Measurements from ENCODE around the gene DLG2. TPM values are rescaled to one million over a fixed set of nuclear protein-coding genes. Genes with fewer than 3 reads are reported as not detected.

The DLG2 gene
- total and polyA plus RNA-seq, 2 of the 8 experiments (the other 6 are each of a cell fraction or from before 2014, with no cell fraction given) = 1.7 to 14.3 TPM

- Histone ChIP-seq H3K4me1 (replicated peaks in 1 of 4; ENCODE audit: control insufficient read depth in 3 of 4, insufficient read depth in 4 of 4, low read length in 3 of 4) (peaks cover 0 to 14% (median 9%) of the 10 kb centered on the region in 4 experiments; a peak in 4 of 7 replicates), H2AK5ac (ENCODE audit: low read depth, low read length) (no peak overlapping the region), H3K4ac (replicated peaks; ENCODE audit: insufficient read length, low read depth, low read length) (no peak overlapping the region), H3K79me1 (ENCODE audit: low read depth, low read length) (no peaks in the 10 kb centered on the region), H2BK12ac (ENCODE audit: low read depth, low read length) (no peak overlapping the region), H2BK15ac (ENCODE audit: low read length) (no peak overlapping the region), H3K27ac (ENCODE audit: low read depth, low read length) (no peak overlapping the region), H2AFZ (ENCODE audit: low read length) (no peak overlapping the region), H3K23me2 (ENCODE audit: low read depth, low read length) (no peaks in the 10 kb centered on the region), H4K8ac (ENCODE audit: extremely low read depth, insufficient read depth, low read length) (no peak overlapping the region), H2BK120ac (replicated peaks; ENCODE audit: low read depth, low read length) (no peak overlapping the region), H3K4me3 (ENCODE audit: extremely low read depth in 1 of 4, insufficient read depth in 2 of 4, low read depth in 3 of 4, low read length in 4 of 4) (no peak overlapping the region), H2BK5ac (ENCODE audit: low read depth, low read length) (no peak overlapping the region), H3K23ac (ENCODE audit: insufficient read length) (no peak overlapping the region), H3K36me3 (ENCODE audit: control insufficient read depth in 2 of 4, insufficient read depth in 4 of 4, low read length in 3 of 4) (no peaks in the 10 kb centered on the region), H3K4me2 (ENCODE audit: insufficient read depth in 1 of 2, low read depth in 2 of 2, low read length in 2 of 2) (peak overlapping the region in 1 of 2 experiments; percentile 80; a peak in 1 of 4 replicates), H3K79me2 (ENCODE audit: control insufficient read depth in 1 of 2, insufficient read depth in 2 of 2, low read length in 2 of 2) (no peaks in the 10 kb centered on the region), H3K56ac (replicated peaks; ENCODE audit: insufficient read length, low read depth, low read length) (no peak overlapping the region), H3K18ac (ENCODE audit: extremely low read depth, low read length) (no peak overlapping the region), H2BK20ac (ENCODE audit: low read length) (no peak overlapping the region), H4K91ac (replicated peaks; ENCODE audit: insufficient read length, low read length) (no peak overlapping the region), H3K9ac (replicated peaks in 1 of 4; ENCODE audit: extremely low read depth in 1 of 4, low read depth in 3 of 4, low read length in 3 of 4) (no peak overlapping the region), H4K5ac (ENCODE audit: insufficient read length, low read depth, low read length) (no peak overlapping the region), H3K14ac (ENCODE audit: insufficient read length) (no peak overlapping the region), H4K20me1 (replicated peaks in 1 of 2; ENCODE audit: control insufficient read depth in 1 of 2, insufficient read depth in 2 of 2, low read length in 2 of 2) (no peaks in the 10 kb centered on the region), H3K9me3 (ENCODE audit: insufficient read depth in 2 of 2, low read depth in 1 of 2, low read length in 1 of 2) (no peaks in the 10 kb centered on the region), H3K27me3 (replicated peaks in 1 of 4; ENCODE audit: control insufficient read depth in 3 of 4, extremely low read depth in 1 of 4, insufficient read depth in 3 of 4, low read length in 3 of 4) (no peaks in the 10 kb centered on the region)
- DNase-seq (ENCODE audit: low read depth in 1 of 2, low spot score in 2 of 2) (no peak), FAIRE-seq (no peak)
- TF ChIP-seq TBP (IDR thresholded peaks at IDR 0.05; ENCODE audit: low read depth, low read length) (no peak), CBX5 (IDR thresholded peaks at IDR 0.05; ENCODE audit: low read depth, low read length) (no peak), CHD2 (IDR thresholded peaks at IDR 0.05; ENCODE audit: low read length) (no peak)
- POLR2A ChIA-PET (ENCODE audit: partially characterized antibody) = interaction anchor here (0.6 to 1.0 kb wide), 2 partner anchors 7 to 103 kb away, joined by 3 read pairs; no protein-coding TSS in a partner anchor
- CTCF ChIA-PET (ENCODE audit: partially characterized antibody) = interaction anchor here (0.7 to 6.0 kb wide), 6 partner anchors 10 to 525 kb away, joined by 3 to 33 read pairs (median 4); no protein-coding TSS in a partner anchor
- WGBS, 2 experiments (ENCODE audit: extremely low coverage in 1 of 2, insufficient coverage in 1 of 2, insufficient read length in 1 of 2, insufficient replicate concordance in 2 of 2, low coverage in 1 of 2, low lambda C conversion rate in 2 of 2, missing lambda C conversion rate in 1 of 2) = 82% methylated on average over 4 of the region's 4 CpGs; no CpG with 5 or more reads in 1 of the 2 experiments
Observed at GRCh38 chr11:84923489-84923888, 703.7 kb downstream of the DLG2 start.
